Gastrocnemius medialis (tissue), 4 donors: ENCODE measurements around the gene COL28A1. TPM values are rescaled to one million over a fixed set of nuclear protein-coding genes. Genes with fewer than 3 reads are reported as not detected.

Source experiments
- ATAC-seq, 2 donors: fragments of 150-250 bp; one replicate each; pipeline ENCODE4 v1.9.1; 2016
- DNase-seq, 2 donors: peaks; one replicate each; pipeline ENCODE4 v3.0.0-alpha.2; 2019
- H3K27ac ChIP-seq, 4 donors: fragments of 200-600 bp; sonication (generic); 1 replicate in 1 of 4; 2 replicates in 3 of 4; pipeline ENCODE4 v1.5.1; 2016 to 2018; ENCODE audit warnings: mild to moderate bottlenecking in 2 of 4, moderate library complexity in 1 of 4
- H3K27me3 ChIP-seq, 3 donors: fragments of 200-600 bp; sonication (generic) in 2 of 3; 1 replicate in 1 of 3; 2 replicates in 2 of 3; pipeline versions ENCODE4 v1.5.1 to v1.6.0; 2016 to 2019; ENCODE audit warnings: mild to moderate bottlenecking in 1 of 3, moderate library complexity in 1 of 3
- H3K36me3 ChIP-seq, 2 donors: fragments of 200-600 bp; sonication (generic) in 1 of 2; one replicate each; pipeline ENCODE4 v1.5.1; 2017 to 2018
- H3K4me1 ChIP-seq, 2 donors: fragments of 200-600 bp; sonication (generic) in 1 of 2; one replicate each; pipeline ENCODE4 v1.5.1; 2016 to 2017; ENCODE audit warnings: mild to moderate bottlenecking in 2 of 2
- H3K4me3 ChIP-seq, 4 donors: fragments of 200-600 bp; sonication (generic) in 3 of 4; 1 replicate in 1 of 4; 2 replicates in 3 of 4; pipeline ENCODE4 v1.5.1; 2016 to 2019; ENCODE audit warnings: mild to moderate bottlenecking in 2 of 4
- H3K9me3 ChIP-seq, 3 donors: fragments of 200-600 bp; sonication (generic) in 2 of 3; 1 replicate in 1 of 3; 2 replicates in 2 of 3; pipeline ENCODE4 v1.5.1; 2016 to 2019
- POLR2A ChIP-seq, 2 donors: fragments of 450-650 bp; IDR thresholded peaks; one replicate each; pipeline ENCODE4 v1.6.1; 2017; ENCODE audit warnings: antibody characterized with exemption in 2 of 2, mild to moderate bottlenecking in 2 of 2, moderate library complexity in 2 of 2
- in situ Hi-C, 4 donors: fragments of 200-750 bp; cut with MboI; loops; one replicate each; pipeline versions ENCODE4 v1.15.0 to v1.8.0; 2017; ENCODE audit warnings: low sequenced_read_pairs in 4 of 4
- intact Hi-C: fragments of 100-400 bp; cut with DNase I; formaldehyde crosslinking; loops from one replicate; pipeline ENCODE4 v1.15.1; 2023; ENCODE audit warnings: low total_unique reads
- total RNA-seq, 4 donors: library from RNA; depleted of rRNA; stranded (reverse); fragments of >200 nt; gene quantifications; one replicate each; pipeline versions ENCODE4 v1.1.0 to v1.2.3, GENCODE V29; 2016
- TF ChIP-seq, protein P1 (sequence below), 5 experiments: fragments of 450-650 bp in 3 of 5; fragments of 200-600 bp in 2 of 5; sonication (generic) in 2 of 5; IDR thresholded peaks in 4 of 5; conservative IDR thresholded peaks in 1 of 5; 1 replicate in 4 of 5; 2 replicates in 1 of 5; pipeline ENCODE4 v1.5.1; 2016 to 2019; ENCODE audit warnings: antibody characterized with exemption in 5 of 5, mild to moderate bottlenecking in 3 of 5, moderate library complexity in 3 of 5

COL28A1 gene
- total RNA-seq, 4 donors from 2014 or later = 0.58 to 15.2 (median 2.0) TPM

GRCh38 chr7:7351832-7352231, 183.8 kb downstream of the COL28A1 start:
- TF ChIP-seq POLR2A (IDR thresholded peaks at IDR 0.05) = no peak
- TF ChIP-seq, protein P1, sequence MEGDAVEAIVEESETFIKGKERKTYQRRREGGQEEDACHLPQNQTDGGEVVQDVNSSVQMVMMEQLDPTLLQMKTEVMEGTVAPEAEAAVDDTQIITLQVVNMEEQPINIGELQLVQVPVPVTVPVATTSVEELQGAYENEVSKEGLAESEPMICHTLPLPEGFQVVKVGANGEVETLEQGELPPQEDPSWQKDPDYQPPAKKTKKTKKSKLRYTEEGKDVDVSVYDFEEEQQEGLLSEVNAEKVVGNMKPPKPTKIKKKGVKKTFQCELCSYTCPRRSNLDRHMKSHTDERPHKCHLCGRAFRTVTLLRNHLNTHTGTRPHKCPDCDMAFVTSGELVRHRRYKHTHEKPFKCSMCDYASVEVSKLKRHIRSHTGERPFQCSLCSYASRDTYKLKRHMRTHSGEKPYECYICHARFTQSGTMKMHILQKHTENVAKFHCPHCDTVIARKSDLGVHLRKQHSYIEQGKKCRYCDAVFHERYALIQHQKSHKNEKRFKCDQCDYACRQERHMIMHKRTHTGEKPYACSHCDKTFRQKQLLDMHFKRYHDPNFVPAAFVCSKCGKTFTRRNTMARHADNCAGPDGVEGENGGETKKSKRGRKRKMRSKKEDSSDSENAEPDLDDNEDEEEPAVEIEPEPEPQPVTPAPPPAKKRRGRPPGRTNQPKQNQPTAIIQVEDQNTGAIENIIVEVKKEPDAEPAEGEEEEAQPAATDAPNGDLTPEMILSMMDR (IDR thresholded peaks at IDR 0.05 in 4 of 5, conservative IDR thresholded peaks at IDR 0.05 in 1 of 5) = no peak
- DNase-seq = no peak
- H3K27ac ChIP-seq = no peak overlapping the region
- H3K4me3 ChIP-seq = no peak overlapping the region
- in situ Hi-C loops (no loop called here), intact Hi-C loops (loop anchor here (10.0 kb wide), 1 partner anchor 247 kb away; no protein-coding TSS in a partner anchor)
- no peaks in the 10 kb centered on the region for H3K27me3 ChIP-seq
- no peaks in the 10 kb centered on the region for H3K9me3 ChIP-seq
- ATAC-seq = no peak
- no peaks in the 10 kb centered on the region for H3K36me3 ChIP-seq
- no peaks in the 10 kb centered on the region for H3K4me1 ChIP-seq

- intact Hi-C loops = loop anchor here (10.0 kb wide), 1 partner anchor 246 kb away; no protein-coding TSS in a partner anchor
- no peaks in the 10 kb centered on the region for H3K4me1 ChIP-seq
- DNase-seq = no peak
- no peak overlapping the region for H3K4me3 ChIP-seq
- in situ Hi-C loops = no loop called here
- H3K27me3 ChIP-seq = no peaks in the 10 kb centered on the region
- TF ChIP-seq, protein P1 (IDR thresholded peaks at IDR 0.05 in 4 of 5, conservative IDR thresholded peaks at IDR 0.05 in 1 of 5) = no peak
- no peak for TF ChIP-seq POLR2A (IDR thresholded peaks at IDR 0.05)
- no peaks in the 10 kb centered on the region for H3K36me3 ChIP-seq
- ATAC-seq = no peak
- no peaks in the 10 kb centered on the region for H3K9me3 ChIP-seq
- H3K27ac ChIP-seq = no peak overlapping the region
Observed at GRCh38 chr7:7351156-7351555, 184.5 kb downstream of the COL28A1 start.

- intact Hi-C loops (no loop called here), in situ Hi-C loops (no loop called here)
- Histone ChIP-seq H3K4me3 (no peak overlapping the region), H3K4me1 (no peaks in the 10 kb centered on the region), H3K36me3 (no peaks in the 10 kb centered on the region), H3K27me3 (no peaks in the 10 kb centered on the region), H3K27ac (no peak overlapping the region), H3K9me3 (no peaks in the 10 kb centered on the region)
- no peak for DNase-seq
- no peak for ATAC-seq
- no peak for TF ChIP-seq POLR2A (IDR thresholded peaks at IDR 0.05)
- TF ChIP-seq, protein P1 (IDR thresholded peaks at IDR 0.05 in 4 of 5, conservative IDR thresholded peaks at IDR 0.05 in 1 of 5) = no peak
Observed at GRCh38 chr7:7349156-7349555, 186.5 kb downstream of the COL28A1 start.

DNA sequence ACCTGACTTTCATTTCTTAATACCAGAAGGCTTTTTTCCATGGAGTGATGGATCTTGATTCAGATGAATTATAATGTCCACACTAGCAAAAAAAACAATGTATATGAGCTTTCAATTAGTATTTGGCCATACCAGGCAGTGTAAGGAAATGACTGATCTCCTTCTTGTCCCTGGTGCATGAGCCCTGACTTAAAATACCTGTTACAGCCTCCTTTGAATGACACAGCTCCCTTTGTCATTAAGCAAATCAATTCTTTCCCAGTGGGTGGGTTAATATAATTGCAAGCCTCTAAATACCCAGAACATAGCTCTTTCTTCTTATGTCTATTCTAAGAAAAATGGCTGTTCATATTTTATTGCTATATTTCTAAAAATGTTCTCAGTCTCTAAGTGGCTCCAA, 188.6 kb downstream of the COL28A1 start:
- TF ChIP-seq, protein P1 (IDR thresholded peaks at IDR 0.05 in 4 of 5, conservative IDR thresholded peaks at IDR 0.05 in 1 of 5) = no peak
- no peak for TF ChIP-seq POLR2A (IDR thresholded peaks at IDR 0.05)
- Histone ChIP-seq H3K36me3 (no peaks in the 10 kb centered on the region), H3K9me3 (no peaks in the 10 kb centered on the region), H3K4me1 (no peaks in the 10 kb centered on the region), H3K27me3 (no peaks in the 10 kb centered on the region), H3K27ac (no peak overlapping the region), H3K4me3 (no peak overlapping the region)
- DNase-seq = no peak
- no peak for ATAC-seq
- intact Hi-C loops = no loop called here
- in situ Hi-C loops = no loop called here

GRCh38 chr7:7344583-7344982, 191.1 kb downstream of the COL28A1 start:
- Histone ChIP-seq H3K27me3 (no peaks in the 10 kb centered on the region), H3K36me3 (no peaks in the 10 kb centered on the region), H3K9me3 (no peaks in the 10 kb centered on the region), H3K4me3 (no peak overlapping the region), H3K4me1 (no peaks in the 10 kb centered on the region), H3K27ac (no peak overlapping the region)
- in situ Hi-C loops (no loop called here), intact Hi-C loops (no loop called here)
- ATAC-seq (no peak), DNase-seq (no peak)
- no peak for TF ChIP-seq POLR2A (IDR thresholded peaks at IDR 0.05)
- TF ChIP-seq, protein P1 (IDR thresholded peaks at IDR 0.05 in 4 of 5, conservative IDR thresholded peaks at IDR 0.05 in 1 of 5) = no peak
